GM12865 (cell line): Measurements from ENCODE around the gene TTLL9.
A peak's percentile ranks its signal among the peaks of the same experiment; 100 is the strongest.

ENCODE experiments used
- DNase-seq: peaks from one replicate; pipeline ENCODE4 v3.0.0; 2010; ENCODE audit warnings: low read depth
- H3K4me3 ChIP-seq: 2 replicates; pipeline ENCODE4 v1.5.1; 2011; ENCODE audit warnings: mild to moderate bottlenecking, low read depth, low read length, control low read depth
- TF ChIP-seq, protein P1 (sequence below): IDR thresholded peaks from 2 replicates; pipeline ENCODE4 v1.5.1; 2011; ENCODE audit warnings: low read length, control low read depth, low read depth, inconsistent platforms; ENCODE audit not compliant: insufficient read depth; ENCODE audit errors: missing control alignments

Gene TTLL9

DNA sequence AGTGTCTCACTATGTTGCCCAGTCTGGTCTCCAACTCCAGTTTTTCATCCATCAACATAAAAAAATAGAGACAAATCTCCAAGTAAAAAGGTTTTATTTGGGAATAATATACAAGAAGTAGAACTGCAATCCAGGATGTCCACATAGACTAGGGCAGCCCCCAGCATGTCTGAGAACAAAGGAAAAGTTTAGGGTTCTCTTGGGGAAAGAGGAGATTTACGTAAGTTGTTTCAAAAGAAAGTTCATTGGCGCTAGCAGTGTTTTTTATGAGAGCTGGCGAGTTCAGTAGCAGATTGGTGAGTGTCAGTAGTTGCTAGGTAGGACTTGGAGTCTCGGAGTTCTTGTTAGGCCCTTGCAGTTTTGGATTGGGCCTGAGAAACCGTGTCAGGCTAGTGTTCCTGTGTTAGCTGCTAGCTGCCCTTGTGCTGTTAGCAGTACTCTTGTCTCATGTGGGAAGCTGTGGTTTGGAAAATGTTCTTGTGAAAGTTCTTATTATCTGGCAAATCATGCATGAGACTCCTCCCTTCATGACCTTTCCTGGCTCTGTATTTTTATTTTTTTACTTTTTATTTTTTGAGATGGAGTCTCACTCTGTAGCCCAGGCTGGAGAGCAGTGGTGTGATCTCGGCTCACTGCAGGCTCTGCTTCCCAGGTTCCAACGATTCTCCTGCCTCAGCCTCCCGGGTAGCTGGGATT, 24.7 kb downstream of the TTLL9 start:
- H3K4me3 ChIP-seq, result no peak overlapping the region
- DNase-seq, result peak; percentile 88
- TF ChIP-seq, protein P1, sequence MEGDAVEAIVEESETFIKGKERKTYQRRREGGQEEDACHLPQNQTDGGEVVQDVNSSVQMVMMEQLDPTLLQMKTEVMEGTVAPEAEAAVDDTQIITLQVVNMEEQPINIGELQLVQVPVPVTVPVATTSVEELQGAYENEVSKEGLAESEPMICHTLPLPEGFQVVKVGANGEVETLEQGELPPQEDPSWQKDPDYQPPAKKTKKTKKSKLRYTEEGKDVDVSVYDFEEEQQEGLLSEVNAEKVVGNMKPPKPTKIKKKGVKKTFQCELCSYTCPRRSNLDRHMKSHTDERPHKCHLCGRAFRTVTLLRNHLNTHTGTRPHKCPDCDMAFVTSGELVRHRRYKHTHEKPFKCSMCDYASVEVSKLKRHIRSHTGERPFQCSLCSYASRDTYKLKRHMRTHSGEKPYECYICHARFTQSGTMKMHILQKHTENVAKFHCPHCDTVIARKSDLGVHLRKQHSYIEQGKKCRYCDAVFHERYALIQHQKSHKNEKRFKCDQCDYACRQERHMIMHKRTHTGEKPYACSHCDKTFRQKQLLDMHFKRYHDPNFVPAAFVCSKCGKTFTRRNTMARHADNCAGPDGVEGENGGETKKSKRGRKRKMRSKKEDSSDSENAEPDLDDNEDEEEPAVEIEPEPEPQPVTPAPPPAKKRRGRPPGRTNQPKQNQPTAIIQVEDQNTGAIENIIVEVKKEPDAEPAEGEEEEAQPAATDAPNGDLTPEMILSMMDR, result no peak

DNA sequence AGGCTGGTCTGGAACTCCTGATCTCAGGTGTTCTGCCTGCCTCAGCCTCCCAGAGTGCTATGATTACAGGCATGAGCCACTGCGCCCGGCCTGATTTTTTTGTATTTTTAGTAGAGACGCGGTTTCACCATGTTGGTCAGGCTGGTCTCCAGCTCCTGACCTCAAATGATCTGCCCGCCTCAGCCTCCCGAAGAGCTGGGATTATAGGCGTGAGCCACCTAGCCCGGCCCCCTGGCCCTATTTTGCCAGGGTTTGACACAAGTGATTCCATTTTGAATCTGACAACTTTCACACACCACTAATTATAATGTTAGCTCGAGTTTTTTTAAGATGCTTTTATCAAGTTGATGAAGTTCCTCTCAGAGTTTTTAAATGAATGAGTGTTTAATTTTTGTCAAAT, 25.6 kb downstream of the TTLL9 start:
- no peak for DNase-seq
- TF ChIP-seq, protein P1, result no peak
- H3K4me3 ChIP-seq, result no peak overlapping the region

DNA sequence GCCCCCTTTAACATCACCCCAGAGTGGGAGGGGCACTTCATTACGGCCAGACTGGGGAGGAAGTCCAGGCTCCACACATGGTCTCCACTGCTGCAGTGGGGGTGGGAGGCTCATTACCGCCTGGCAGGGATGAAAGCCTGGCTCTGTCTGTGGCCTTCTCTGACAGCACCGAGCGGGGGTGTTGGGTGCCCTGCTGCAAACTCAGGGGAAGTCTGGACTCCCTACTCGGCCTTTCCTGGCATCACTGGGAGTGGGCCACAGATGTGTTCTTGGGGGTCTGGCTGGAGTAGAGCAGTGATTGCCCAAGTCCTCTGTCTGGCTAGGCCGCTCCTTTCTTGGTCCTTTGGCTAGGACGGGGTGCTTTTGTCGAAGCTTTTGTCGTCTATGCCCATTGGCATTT, 27.1 kb downstream of the TTLL9 start:
- TF ChIP-seq, protein P1, result no peak
- no peak for DNase-seq
- no peak overlapping the region for H3K4me3 ChIP-seq

DNA sequence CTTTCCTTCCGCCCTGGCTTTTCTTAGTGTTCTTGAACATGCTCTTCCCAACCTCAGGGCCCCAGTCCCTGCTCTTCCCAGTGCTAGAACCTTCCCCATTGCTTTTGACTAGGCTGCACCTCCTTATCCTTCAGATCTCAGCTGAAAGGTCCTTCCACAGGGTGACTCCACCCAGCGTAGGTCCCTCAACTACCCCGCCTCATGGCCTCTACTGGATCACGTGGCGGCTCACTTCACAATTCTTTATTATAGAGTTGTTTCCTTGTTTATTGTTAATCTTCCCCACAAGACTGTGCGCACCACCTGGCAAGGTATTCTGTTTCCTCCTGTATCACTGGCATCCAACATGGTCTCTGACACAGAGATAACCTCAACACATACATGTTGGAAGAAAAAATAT, 31.2 kb downstream of the TTLL9 start:
- no peak overlapping the region for H3K4me3 ChIP-seq
- DNase-seq, result no peak

DNA sequence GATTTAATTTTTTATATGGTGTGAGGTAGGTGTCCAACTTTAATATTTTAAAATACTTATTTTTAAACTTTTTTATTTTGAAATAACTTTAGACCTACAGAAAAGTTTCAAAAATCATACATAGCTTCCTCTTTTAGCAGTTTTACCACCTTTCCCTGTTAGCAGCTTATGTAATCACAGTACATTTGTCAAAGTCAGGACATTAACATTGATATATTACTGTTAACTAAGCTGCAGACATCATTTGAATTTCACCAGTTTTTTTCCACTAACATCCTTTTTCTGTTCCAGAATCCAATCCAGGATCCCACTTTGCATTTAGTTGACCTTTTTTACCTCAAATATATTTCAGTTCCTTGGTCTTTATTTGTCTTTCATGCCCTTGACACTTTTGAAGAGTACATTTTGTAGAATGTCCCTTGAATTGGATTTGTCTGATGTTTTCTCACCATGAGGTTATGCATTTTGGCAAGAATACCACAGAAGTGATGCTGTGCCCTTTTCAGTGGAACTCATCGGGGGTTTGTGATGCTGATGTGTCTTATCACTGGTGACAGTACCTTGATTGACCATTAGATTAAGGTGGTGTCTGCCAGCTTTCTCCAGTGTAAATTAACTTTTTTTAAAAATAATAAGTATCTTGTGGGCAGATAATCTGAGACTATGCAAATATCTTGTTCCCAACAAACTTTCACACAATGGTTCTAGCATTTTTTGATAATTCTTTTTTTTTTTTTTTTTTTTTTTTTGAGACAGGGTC, 33.4 kb downstream of the TTLL9 start:
- DNase-seq, result no peak
- TF ChIP-seq, protein P1, result no peak
- no peak overlapping the region for H3K4me3 ChIP-seq

More for the DNA sequence above, 31.2 kb downstream of the TTLL9 start:
- TF ChIP-seq, protein P1, result no peak

DNA sequence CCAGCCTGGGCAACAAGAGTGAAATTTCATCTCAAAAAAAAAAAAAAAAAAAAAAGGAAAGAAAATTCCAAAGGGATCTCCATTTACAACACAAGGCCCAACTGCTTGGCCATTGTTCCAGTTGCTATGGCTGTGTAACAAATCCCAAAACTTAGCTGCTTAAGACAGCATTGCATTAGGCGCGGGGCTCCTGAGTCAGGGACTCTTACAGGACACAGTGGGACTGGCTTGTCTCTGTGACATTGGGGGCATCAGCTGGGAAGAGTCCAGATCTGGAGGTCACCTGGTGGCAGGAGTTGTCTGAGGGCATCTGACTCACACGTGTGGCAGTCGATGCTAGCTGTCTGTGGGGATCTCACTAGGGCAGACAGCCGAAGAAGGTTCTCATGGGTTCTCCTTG, 35.6 kb downstream of the TTLL9 start:
- no peak overlapping the region for H3K4me3 ChIP-seq
- no peak for DNase-seq
- TF ChIP-seq, protein P1, result no peak
